IgD-negative memory B cell (primary cell): Measurements from ENCODE around the gene SEPTIN12. TPM values are rescaled to one million over a fixed set of nuclear protein-coding genes. Genes with fewer than 3 reads are reported as not detected.
"Not testable (repeated sequence)": the region's sequence is repeated elsewhere in the genome, so short reads cannot be mapped to it uniquely, and the experiment has no call there.

Experiments
- H3K27ac Mint-ChIP-seq, 3 donors: one replicate each; pipeline ENCODE4 v1.8.0; 2020 to 2022; ENCODE audit warnings: mild to moderate bottlenecking in 3 of 3, mixed read lengths in 3 of 3, moderate library complexity in 1 of 3
- H3K27me3 Mint-ChIP-seq: one replicate; pipeline ENCODE4 v1.8.0; 2021; ENCODE audit warnings: mixed read lengths
- H3K36me3 Mint-ChIP-seq: one replicate; pipeline ENCODE4 v1.8.0; 2020; ENCODE audit warnings: mild to moderate bottlenecking, mixed read lengths
- H3K4me1 Mint-ChIP-seq, 3 donors: one replicate each; pipeline ENCODE4 v1.8.0; 2020 to 2022; ENCODE audit warnings: mixed read lengths in 3 of 3, mild to moderate bottlenecking in 1 of 3
- H3K4me3 Mint-ChIP-seq, 4 donors: one replicate each; pipeline ENCODE4 v1.8.0; 2020 to 2022; ENCODE audit warnings: mild to moderate bottlenecking in 4 of 4, mixed read lengths in 4 of 4, moderate library complexity in 3 of 4
- H3K9me3 Mint-ChIP-seq, 3 donors: one replicate each; pipeline ENCODE4 v1.8.0; 2020 to 2021; ENCODE audit warnings: mixed read lengths in 3 of 3, mild to moderate bottlenecking in 1 of 3
- polyA plus RNA-seq: library from polyadenylated mRNA; unstranded; fragments of 300-500 nt; fragmentation: Illumina TruSeq; gene quantifications from one replicate; pipeline ENCODE4 v1.2.3, GENCODE V29; 2021

SEPTIN12 gene
- polyA plus RNA-seq, 1 donor from 2014 or later, result not detected

DNA sequence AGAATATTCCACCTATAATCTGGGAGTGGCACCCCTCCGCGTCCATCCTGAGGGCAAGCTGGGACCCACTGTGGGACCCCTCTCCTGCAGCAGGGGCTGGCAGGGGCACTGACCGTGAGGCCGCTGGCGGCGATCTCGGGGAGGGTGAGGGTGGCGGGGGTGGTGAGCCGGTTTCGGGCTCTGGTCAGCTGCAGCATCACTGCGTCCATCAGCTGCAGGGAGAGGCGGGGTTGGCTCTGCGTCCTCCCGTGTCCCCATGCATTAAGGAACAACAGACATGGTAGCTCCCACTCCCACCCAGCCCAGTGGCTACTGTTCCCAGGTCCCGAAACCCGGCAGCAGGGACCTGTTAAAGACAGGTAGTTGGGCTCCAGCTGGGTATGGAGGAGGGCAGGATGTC is 10.3 kb upstream of the SEPTIN12 start:
- Mint-ChIP-seq H3K36me3 (no peaks in the 10 kb centered on the region), H3K27me3 (no peaks in the 10 kb centered on the region), H3K4me3 (peak overlapping the region in 1 of 4 donors; percentile 43), H3K27ac (no peak overlapping the region), H3K4me1 (peaks cover 8 to 12% (median 9%) of the 10 kb centered on the region in 3 donors), H3K9me3 (no peaks in the 10 kb centered on the region)

DNA sequence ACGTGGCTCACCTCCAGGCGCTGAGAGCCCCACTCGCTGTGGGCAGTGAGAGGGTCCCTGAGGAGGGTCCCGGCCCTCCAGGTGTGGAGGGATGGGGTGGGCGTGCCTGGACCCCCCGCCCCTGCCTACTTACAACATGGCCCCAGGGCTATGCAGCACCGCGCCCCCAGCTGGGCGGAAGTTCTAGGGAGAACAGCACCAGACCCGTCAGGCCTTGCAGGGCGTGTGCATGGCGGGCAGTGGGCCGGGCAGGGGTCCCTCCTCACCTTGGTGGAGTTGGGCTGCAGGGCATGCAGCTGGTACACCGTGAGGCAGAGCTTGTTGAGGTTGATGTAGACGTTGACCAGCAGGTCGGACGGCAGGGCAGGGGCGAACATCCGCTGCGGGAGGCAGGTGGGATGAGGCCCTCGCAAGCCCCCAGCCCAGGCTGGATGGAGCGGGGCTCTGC is 9.7 kb upstream of the SEPTIN12 start:
- no peaks in the 10 kb centered on the region for H3K36me3 Mint-ChIP-seq
- no peak overlapping the region for H3K27ac Mint-ChIP-seq
- no peaks in the 10 kb centered on the region for H3K27me3 Mint-ChIP-seq
- H3K4me3 Mint-ChIP-seq, result no peak overlapping the region
- H3K9me3 Mint-ChIP-seq, result no peaks in the 10 kb centered on the region
- H3K4me1 Mint-ChIP-seq, result peaks cover 5 to 8% (median 6%) of the 10 kb centered on the region in 3 donors

DNA sequence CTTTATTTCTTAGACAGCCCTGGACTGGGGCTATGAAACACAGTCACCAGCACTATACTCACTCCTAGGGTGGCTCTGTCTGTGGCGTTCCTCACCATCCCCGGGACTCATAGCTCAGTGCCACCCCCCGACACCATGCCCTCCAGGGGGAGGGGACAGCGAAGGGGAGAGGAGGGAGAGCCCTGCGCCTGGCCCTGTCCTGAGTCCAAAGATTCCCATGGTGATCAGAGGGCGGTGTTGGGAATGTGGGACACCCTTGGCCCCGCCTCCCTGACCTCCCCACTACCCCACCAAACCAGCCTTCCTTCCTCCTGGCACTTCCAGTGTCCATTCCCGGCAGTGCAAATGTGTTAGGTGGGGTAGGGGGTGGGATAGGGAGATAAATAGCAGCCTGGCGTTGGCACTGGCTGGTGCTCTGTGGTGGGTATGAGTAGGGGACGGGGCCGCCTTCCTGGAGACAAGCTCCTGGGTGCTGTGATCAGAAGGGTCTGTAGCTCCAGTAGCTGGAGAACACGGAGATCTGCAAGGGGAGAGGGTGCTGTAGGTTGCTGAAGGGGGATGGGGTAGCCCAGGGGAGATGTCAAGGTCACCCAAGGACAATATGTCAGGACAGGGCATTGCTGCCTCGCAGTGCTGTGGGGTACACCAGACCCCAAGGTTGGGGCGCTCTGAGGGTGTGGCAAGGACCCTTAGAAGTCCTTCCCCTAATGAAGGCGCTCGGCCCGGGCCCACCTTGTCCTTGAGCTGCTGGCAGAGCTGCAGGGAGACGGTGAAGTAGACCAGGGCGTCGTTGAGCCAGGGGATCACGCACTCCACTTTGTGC is 9.0 kb upstream of the SEPTIN12 start:
- no peaks in the 10 kb centered on the region for H3K36me3 Mint-ChIP-seq
- H3K4me1 Mint-ChIP-seq, result peaks cover 5 to 8% (median 5%) of the 10 kb centered on the region in 3 donors
- H3K9me3 Mint-ChIP-seq, result no peaks in the 10 kb centered on the region
- peak overlapping the region in 1 of 3 donors; percentile 5 for H3K27ac Mint-ChIP-seq
- no peaks in the 10 kb centered on the region for H3K27me3 Mint-ChIP-seq
- H3K4me3 Mint-ChIP-seq, result no peak overlapping the region

DNA sequence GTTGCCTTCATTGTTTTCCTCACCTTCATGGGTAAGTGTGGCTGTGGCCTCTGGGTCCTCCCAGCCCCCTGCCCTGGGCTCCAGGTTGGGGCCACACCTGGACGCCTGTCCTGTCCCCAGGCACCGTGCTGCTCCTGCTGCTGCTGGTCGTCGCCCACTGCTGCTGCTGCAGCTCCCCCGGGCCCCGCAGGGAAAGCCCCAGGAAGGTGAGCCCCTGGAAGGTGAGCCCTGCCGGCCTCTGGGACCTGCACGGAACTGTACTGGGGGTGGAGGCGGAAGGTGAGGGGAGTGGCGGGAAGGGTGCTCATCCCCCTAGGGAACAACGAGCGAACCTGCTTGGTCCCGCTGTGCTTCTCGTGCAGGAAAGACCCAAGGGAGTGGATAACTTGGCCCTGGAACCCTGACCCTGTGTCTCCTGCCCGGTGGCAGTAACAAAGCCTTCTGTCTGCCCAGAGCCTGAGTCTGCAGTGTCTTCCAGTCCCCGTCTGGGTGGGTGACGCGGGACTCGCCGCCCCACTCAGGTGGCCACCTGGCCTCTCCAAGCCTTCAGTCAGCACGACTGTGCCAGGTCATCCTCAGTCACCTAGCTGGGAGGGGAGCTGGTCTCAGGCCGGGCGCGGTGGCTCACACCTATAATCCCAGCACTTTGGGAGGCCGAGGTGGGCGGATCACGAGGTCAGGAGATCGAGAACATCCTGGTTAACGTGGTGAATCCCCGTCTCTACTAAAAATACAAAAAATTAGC is 7.9 kb upstream of the SEPTIN12 start:
- Mint-ChIP-seq H3K9me3 (no peaks in the 10 kb centered on the region), H3K27ac (no peak overlapping the region), H3K27me3 (peaks cover 3% of the 10 kb centered on the region), H3K4me1 (peaks cover 0 to 8% (median 4%) of the 10 kb centered on the region in 3 donors), H3K36me3 (no peaks in the 10 kb centered on the region), H3K4me3 (no peak overlapping the region)

DNA sequence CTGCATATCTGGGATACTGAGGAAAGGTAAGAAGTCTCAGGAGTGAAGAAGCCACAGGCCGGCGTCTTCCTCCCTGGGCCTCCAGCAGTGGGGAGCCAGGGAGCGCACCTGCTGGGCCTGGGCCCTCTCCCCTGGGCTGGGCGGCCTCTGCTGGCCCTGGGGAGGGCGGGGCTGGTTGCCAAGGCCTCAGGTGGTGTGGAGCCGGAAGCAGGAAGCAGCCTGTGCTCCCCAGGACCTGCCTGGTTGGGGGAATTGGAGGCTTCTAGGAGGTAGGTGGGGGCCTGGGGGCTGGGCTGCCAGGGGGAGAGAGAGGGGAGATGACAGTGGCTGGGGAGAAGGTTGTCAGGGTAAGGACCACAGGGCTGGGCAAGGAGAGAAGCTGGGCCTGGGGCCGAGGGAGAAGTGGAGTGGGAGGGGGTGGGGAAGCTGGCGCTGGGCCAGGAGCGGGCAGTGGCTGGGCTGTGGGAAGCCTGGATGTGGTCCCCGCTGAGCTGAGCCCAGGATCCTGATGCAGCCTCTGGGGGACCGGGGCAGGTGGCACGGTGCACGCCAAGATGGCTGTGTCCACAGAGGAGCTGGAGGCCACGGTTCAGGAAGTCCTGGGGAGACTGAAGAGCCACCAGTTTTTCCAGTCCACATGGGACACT is 7.2 kb upstream of the SEPTIN12 start, which contains the start of gene SMIM22:
SMIM22 (plus strand) TSS at position 189 of the 647 bp plus-strand sequence; CDS start at position 555, 366 bp downstream.
- Mint-ChIP-seq H3K4me1 (peaks cover 0 to 2% (median under 1%) of the 10 kb centered on the region in 3 donors), H3K4me3 (no peak within 1 kb of the TSS), H3K27me3 (peaks cover 3% of the 10 kb centered on the region), H3K9me3 (no peaks in the 10 kb centered on the region), H3K36me3 (no peaks in the 10 kb centered on the region), H3K27ac (no peak within 1 kb of the TSS)

DNA sequence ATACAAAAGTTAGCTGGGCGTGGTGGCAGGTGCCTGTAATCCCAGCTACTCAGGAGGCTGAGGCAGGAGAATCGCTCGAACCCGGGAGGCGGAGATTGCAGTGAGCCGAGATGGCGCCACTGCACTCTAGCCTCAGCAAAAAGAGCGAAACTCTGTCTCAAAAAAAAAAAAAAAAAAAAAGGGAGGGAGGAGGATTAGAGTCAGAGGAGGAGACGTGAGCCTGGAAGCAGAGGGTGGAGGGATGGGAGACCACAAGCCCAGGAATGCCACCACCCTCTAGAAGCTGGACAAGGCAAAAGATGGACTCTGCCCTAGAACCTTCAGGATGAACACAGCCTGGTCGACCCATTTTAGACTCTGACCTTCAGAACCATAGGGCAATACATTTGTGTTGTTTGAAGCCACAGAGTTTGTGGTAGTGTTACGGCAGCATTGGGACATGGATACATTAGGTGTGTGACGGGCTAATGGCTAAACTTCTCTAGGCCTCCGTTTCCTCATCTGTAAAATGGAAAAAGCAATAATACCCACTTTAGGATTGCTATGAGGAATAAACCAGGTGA is 4.9 kb upstream of the SEPTIN12 start:
- H3K4me1 Mint-ChIP-seq, result peaks cover 0 to under 1% (median 0%) of the 10 kb centered on the region in 3 donors
- H3K27ac Mint-ChIP-seq, result no peak overlapping the region
- H3K9me3 Mint-ChIP-seq, result no peaks in the 10 kb centered on the region
- H3K36me3 Mint-ChIP-seq, result no peaks in the 10 kb centered on the region
- peaks cover 3% of the 10 kb centered on the region for H3K27me3 Mint-ChIP-seq
- no peak overlapping the region for H3K4me3 Mint-ChIP-seq

DNA sequence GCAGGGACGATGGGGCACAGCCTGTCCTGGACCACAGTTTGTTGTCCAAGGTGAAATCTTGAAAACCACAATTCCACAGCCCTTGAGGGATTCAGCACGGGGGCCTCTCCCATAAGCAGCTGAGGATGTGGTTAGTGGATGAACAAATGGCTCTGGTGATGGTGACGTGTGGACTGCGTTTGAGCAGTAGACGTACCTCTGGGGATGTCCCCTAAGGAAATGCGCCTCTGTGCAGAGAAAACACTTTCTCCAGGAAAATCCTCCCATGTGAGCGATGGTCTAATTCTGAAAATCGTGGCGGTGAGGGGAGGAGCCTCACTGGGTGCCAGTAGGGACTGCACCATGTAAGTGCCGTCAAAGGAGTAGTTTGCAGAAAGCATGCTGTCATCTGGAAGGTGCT is 2.7 kb upstream of the SEPTIN12 start:
- Mint-ChIP-seq H3K4me1 (peaks cover 0 to 1% (median 0%) of the 10 kb centered on the region in 3 donors), H3K36me3 (no peaks in the 10 kb centered on the region), H3K27me3 (peaks cover 3% of the 10 kb centered on the region), H3K9me3 (no peaks in the 10 kb centered on the region), H3K4me3 (no peak overlapping the region), H3K27ac (no peak overlapping the region)

DNA sequence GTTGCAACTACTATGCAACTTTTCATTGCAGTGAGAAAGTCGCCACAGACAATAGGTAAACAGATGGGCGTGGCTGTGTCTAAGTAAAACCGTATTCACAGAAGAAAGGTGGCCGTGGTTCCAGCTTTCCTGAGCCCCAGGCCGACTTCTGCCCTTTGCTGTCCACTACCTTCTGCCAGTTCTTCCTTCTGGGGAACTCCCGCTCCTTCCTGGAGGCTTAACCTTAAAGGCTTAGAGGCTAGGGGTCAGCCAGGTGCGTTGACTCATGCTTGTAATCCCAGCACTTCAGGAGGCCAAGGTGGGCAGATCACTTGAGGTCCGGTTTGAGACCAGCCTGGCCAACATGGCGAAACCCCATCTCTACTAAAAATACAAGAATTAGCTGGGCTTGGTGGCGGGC is 2.1 kb upstream of the SEPTIN12 start:
- Mint-ChIP-seq H3K9me3 (no peaks in the 10 kb centered on the region), H3K27me3 (peaks cover 3% of the 10 kb centered on the region), H3K4me1 (peaks cover 0 to 1% (median 0%) of the 10 kb centered on the region in 3 donors), H3K36me3 (no peaks in the 10 kb centered on the region), H3K4me3 (no peak overlapping the region), H3K27ac (no peak overlapping the region)

DNA sequence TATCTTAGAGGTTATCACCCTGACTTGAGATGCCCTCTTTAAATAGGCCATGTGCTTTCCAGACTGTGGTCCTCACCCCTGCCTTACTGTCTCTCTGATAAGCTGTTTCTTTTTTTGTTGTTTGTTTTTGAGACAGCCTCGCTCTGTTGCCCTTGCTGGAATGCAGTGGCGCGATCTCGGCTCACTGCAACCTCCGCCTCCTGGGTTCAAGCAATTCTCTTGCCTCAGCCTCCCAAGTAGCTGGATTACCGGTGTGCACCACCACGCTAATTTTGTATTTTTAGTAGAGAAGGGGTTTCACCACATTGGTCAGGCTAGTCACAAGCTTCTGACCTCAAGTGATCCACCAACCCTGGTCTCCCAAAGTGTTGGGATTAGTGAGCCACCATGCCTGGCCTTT is 765 bp upstream of the SEPTIN12 start:
- no peaks in the 10 kb centered on the region for H3K9me3 Mint-ChIP-seq
- H3K27ac Mint-ChIP-seq, result no peak overlapping the region
- no peaks in the 10 kb centered on the region for H3K36me3 Mint-ChIP-seq
- H3K4me1 Mint-ChIP-seq, result peaks cover 0 to 1% (median 0%) of the 10 kb centered on the region in 3 donors
- no peak overlapping the region for H3K4me3 Mint-ChIP-seq
- peaks cover 5% of the 10 kb centered on the region for H3K27me3 Mint-ChIP-seq

DNA sequence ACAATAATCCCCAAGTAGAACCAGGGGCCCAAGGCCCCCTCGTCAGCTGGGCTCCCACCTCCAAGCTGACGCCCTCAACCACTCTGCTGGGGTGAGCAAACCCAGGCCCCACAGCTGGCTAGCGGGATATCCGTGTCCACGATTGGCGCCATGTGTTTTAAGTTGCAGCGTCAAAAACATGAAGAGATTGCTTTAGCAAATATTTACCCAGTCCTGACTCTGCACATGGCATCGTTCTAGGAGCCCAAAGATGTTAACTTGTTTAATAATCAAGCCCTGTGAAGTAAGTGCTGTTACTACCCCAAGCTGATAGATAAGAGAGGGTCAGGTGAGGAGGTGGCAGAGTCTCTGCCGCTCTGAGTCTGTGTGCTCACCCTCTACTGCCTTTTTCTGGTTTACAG is 344 bp upstream of the SEPTIN12 start:
- H3K9me3 Mint-ChIP-seq, result no peaks in the 10 kb centered on the region
- no peak overlapping the region for H3K27ac Mint-ChIP-seq
- no peaks in the 10 kb centered on the region for H3K36me3 Mint-ChIP-seq
- H3K27me3 Mint-ChIP-seq, result peaks cover 5% of the 10 kb centered on the region
- H3K4me3 Mint-ChIP-seq, result no peak overlapping the region
- H3K4me1 Mint-ChIP-seq, result peaks cover 0 to 1% (median 0%) of the 10 kb centered on the region in 3 donors

DNA sequence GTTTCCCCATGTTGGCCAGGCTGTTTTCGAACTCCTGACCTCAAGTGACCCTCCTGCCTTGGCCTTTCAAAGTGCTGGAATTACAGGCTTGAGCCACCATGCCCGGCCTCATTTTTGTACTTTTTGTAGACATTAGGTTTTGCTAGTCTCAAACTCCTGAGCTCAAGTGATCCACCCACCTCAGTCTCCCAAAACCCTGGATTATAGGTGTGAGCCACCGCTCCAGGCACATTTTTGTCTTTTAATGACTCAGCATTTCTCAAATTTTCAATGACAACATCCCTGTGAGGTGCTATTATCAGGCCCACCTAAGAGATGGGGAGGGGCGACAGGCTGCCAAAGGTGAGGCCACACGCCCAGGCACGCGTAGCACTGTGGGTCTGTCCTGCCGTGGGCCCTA is 1.1 kb downstream of the SEPTIN12 start:
- Mint-ChIP-seq H3K4me1 (peaks cover 0 to 2% (median 1%) of the 10 kb centered on the region in 3 donors), H3K9me3 (no peaks in the 10 kb centered on the region), H3K27me3 (peaks cover 5% of the 10 kb centered on the region), H3K36me3 (no peaks in the 10 kb centered on the region), H3K27ac (no peak overlapping the region), H3K4me3 (no peak overlapping the region)

DNA sequence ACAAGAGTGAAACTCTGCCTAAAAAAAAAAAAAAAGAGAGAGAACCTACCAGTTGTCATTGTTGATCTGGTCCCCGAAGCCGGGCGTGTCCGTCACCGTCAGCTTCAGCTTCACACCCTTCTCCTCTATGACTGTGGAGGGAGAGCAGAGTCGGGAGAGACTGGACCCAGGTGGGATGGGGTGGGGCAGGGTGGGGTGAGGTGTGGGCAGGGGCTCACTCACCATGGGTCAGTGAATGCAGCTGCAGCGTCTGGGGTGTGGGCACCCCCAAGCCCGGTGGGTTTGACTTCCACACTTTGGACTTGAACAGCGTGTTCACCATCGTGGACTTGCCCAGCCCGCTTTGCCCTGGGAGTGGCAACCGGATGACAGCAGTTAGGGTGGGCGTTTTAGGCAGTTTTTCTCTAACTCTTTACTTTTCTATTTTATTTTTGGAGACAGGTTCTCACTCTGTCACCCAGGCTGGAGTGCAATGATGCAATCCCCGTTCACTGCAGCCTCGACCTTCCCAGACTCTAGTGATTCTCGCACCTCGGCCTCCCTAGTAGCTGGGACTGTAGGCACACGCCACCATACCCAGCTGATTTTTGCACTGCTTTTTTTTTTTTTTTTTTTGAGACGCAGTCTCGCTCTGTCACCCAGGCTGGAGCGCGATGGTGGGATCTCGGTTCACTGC is 2.2 kb downstream of the SEPTIN12 start:
- H3K27ac Mint-ChIP-seq, result no peak overlapping the region
- H3K4me1 Mint-ChIP-seq, result peaks cover 0 to 2% (median 1%) of the 10 kb centered on the region in 3 donors
- H3K36me3 Mint-ChIP-seq, result no peaks in the 10 kb centered on the region
- no peak overlapping the region for H3K4me3 Mint-ChIP-seq
- peaks cover 2% of the 10 kb centered on the region for H3K27me3 Mint-ChIP-seq
- no peaks in the 10 kb centered on the region for H3K9me3 Mint-ChIP-seq

DNA sequence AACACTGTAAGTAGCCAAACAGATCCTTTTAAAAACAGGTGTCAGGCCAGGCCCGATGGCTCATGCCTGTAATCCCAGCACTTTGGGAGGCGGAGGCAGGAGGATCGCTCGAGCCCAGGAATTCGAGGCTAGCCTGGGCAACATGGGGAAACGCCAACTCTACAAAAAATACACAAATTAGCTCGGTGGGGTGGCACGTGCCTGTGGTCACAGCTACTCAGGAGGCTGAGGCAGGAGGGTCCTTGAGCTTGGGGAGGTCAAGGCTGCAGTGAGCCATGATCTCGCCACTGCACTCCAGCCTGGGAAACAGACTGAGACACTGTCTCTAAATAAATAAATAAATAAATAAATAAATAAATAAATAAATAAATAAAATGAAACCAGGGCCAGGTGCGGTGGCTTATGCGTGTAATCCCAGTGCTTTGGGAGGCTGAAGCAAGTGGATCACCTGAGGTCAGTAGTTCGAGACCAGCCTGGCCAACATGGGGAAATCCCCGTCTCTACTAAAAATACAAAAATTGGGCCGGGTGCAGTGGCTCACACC is 3.6 kb downstream of the SEPTIN12 start:
- not testable (repeated sequence) for H3K4me3 Mint-ChIP-seq, H3K9me3 Mint-ChIP-seq, H3K27me3 Mint-ChIP-seq, H3K4me1 Mint-ChIP-seq, H3K36me3 Mint-ChIP-seq
- peak overlapping the region in 1 of 3 donors; percentile 62 for H3K27ac Mint-ChIP-seq

DNA sequence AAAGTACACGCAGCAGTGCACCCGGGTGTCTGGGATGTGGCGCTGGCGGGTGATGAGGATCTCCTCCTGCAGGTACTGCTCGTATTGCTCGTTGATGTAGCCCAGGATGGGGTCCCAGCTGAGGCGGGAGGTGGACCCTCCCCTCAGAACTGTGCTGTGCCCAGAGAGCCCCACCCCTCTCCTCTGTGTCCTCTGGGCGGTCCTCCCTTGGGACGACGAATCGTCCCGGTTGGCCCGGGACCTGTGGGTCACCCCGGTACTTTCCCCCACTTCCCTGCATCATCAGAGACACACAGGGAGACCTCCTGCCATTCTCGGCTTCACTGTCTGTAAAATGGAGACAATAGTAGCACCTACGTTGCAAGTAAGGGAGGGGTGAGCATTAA is 4.2 kb downstream of the SEPTIN12 start:
- H3K4me3 Mint-ChIP-seq, result no peak overlapping the region
- peaks cover 0 to 2% (median 1%) of the 10 kb centered on the region in 3 donors for H3K4me1 Mint-ChIP-seq
- H3K36me3 Mint-ChIP-seq, result no peaks in the 10 kb centered on the region
- no peaks in the 10 kb centered on the region for H3K9me3 Mint-ChIP-seq
- H3K27me3 Mint-ChIP-seq, result peaks cover 2% of the 10 kb centered on the region
- H3K27ac Mint-ChIP-seq, result no peak overlapping the region
